T-cell (primary cell): ENCODE data around the gene ZNF484. TPM values are rescaled to one million over a fixed set of nuclear protein-coding genes. Genes with fewer than 3 reads are reported as not detected.
"Not testable (repeated sequence)": the region's sequence is repeated elsewhere in the genome, so short reads cannot be mapped to it uniquely, and the experiment has no call there.

Source experiments
- ATAC-seq, 4 experiments: fragments of 200-7000 bp in 3 of 4; fragments of 150-1000 bp in 1 of 4; cut with Tn5 transposase; replicated peaks in 1 of 4; 1 replicate in 3 of 4; 2 replicates in 1 of 4; pipeline ENCODE4 v1.10.0; 2021; ENCODE audit warnings: moderate library complexity in 3 of 4, mild to moderate bottlenecking in 2 of 4, moderate number of reproducible peaks in 1 of 4
- CTCF ChIA-PET, 2 donors: fragments of 300-600 bp; sonication (Branson Sonifier 250); formaldehyde crosslinking; loops; one replicate each; lab custom pipeline; 2022; ENCODE audit warnings: antibody characterized with exemption in 2 of 2; lab: Charles Lee
- POLR2A ChIA-PET, 2 donors: fragments of 300-600 bp; sonication (Branson Sonifier 250); formaldehyde crosslinking; loops; one replicate each; lab custom pipeline; 2022; ENCODE audit warnings: antibody characterized with exemption in 2 of 2; lab: Charles Lee
- DNase-seq, 35 experiments: peaks; one replicate each; pipeline versions ENCODE4 v3.0.0 to v3.0.0-alpha.2; 2013 to 2023
- H3K27ac ChIP-seq: one replicate; pipeline ENCODE4 v1.5.1; 2013; ENCODE audit warnings: low read length
- H3K27me3 ChIP-seq, 2 experiments: replicated peaks in 1 of 2; 1 replicate in 1 of 2; 2 replicates in 1 of 2; pipeline versions ENCODE4 v1.6.1 to v1.7.0; 2013; ENCODE audit warnings: low read length in 1 of 2, mixed read lengths in 1 of 2; ENCODE audit not compliant: control insufficient read depth in 2 of 2, insufficient read depth in 2 of 2; ENCODE audit errors: extremely low read depth in 1 of 2
- H3K36me3 ChIP-seq, 2 donors: 1 replicate in 1 of 2; 2 replicates in 1 of 2; pipeline versions ENCODE4 v1.6.1 to v1.7.0; 2013; ENCODE audit warnings: low read length in 1 of 2; ENCODE audit not compliant: control insufficient read depth in 2 of 2, insufficient read depth in 1 of 2; ENCODE audit errors: extremely low read depth in 1 of 2
- H3K4me1 ChIP-seq, 2 experiments: 1 replicate in 1 of 2; 2 replicates in 1 of 2; pipeline versions ENCODE4 v1.6.1 to v1.7.0; 2013; ENCODE audit warnings: low read length in 2 of 2, mixed read lengths in 1 of 2; ENCODE audit not compliant: insufficient read depth in 2 of 2, control insufficient read depth in 1 of 2; ENCODE audit errors: extremely low read depth in 1 of 2
- H3K4me3 ChIP-seq, 2 donors: 1 replicate in 1 of 2; 2 replicates in 1 of 2; pipeline versions ENCODE4 v1.5.1 to v1.7.0; 2013; ENCODE audit warnings: mild to moderate bottlenecking in 2 of 2, low read length in 1 of 2, moderate library complexity in 1 of 2; ENCODE audit not compliant: control insufficient read depth in 1 of 2; ENCODE audit errors: extremely low read depth in 1 of 2
- H3K9me3 ChIP-seq: 2 replicates; pipeline ENCODE4 v1.7.0; 2013
- H3K27ac Mint-ChIP-seq, 2 donors: one replicate each; pipeline ENCODE4 v1.8.0; 2020 to 2021; ENCODE audit warnings: mild to moderate bottlenecking in 2 of 2, mixed read lengths in 2 of 2
- H3K27me3 Mint-ChIP-seq, 2 donors: one replicate each; pipeline ENCODE4 v1.8.0; 2021 to 2022; ENCODE audit warnings: mixed read lengths in 2 of 2
- H3K36me3 Mint-ChIP-seq: one replicate; pipeline ENCODE4 v1.8.0; 2021; ENCODE audit warnings: mixed read lengths
- H3K4me1 Mint-ChIP-seq, 3 donors: one replicate each; pipeline ENCODE4 v1.8.0; 2020 to 2022; ENCODE audit warnings: mixed read lengths in 3 of 3, mild to moderate bottlenecking in 1 of 3
- H3K4me3 Mint-ChIP-seq, 3 donors: one replicate each; pipeline ENCODE4 v1.8.0; 2020 to 2022; ENCODE audit warnings: mild to moderate bottlenecking in 3 of 3, mixed read lengths in 3 of 3, moderate library complexity in 3 of 3
- H3K9me3 Mint-ChIP-seq, 3 donors: one replicate each; pipeline ENCODE4 v1.8.0; 2020 to 2022; ENCODE audit warnings: mixed read lengths in 3 of 3
- WGBS: methylation state at CpG from one replicate; pipeline ENCODE4 v1.1.5; 2013; ENCODE audit warnings: missing lambda C conversion rate; ENCODE audit not compliant: insufficient coverage; 5-methylcytosine and 5-hydroxymethylcytosine counted together
- total RNA-seq, 35 experiments: library from RNA in 6 of 35; stranded (reverse) in 6 of 35; fragments of 120-200 nt in 1 of 35; gene quantifications; one replicate each; pipeline versions ENCODE4 v1.2.1 to v1.2.4 and lab custom pipeline; 2013 to 2026

Gene ZNF484
- total RNA-seq, 5 donors from 2014 or later (not counting 1 experiment from before 2014, with no cell fraction given) = 14.2 to 17.4 (median 16.4) TPM

- Mint-ChIP-seq H3K27ac (no peak overlapping the region), H3K4me3 (no peak overlapping the region), H3K36me3 (no peaks in the 10 kb centered on the region), H3K9me3 (no peaks in the 10 kb centered on the region), H3K27me3 (no peaks in the 10 kb centered on the region), H3K4me1 (peaks cover 0 to 6% (median 4%) of the 10 kb centered on the region in 3 donors)
- ChIA-PET CTCF (no interaction called here), POLR2A (interaction anchor here in 1 of 2 donors (0.6 kb wide), 1 partner anchor 406 kb away, joined by 3 read pairs; no protein-coding TSS in a partner anchor)
- no peak overlapping the region for H3K27ac ChIP-seq
- H3K9me3 ChIP-seq = no peaks in the 10 kb centered on the region
- DNase-seq = no peak
- no peak for ATAC-seq
- WGBS = 100% methylated on average over 2 of the region's 3 CpGs
- no peaks in the 10 kb centered on the region for H3K4me1 ChIP-seq
- no peak overlapping the region for H3K4me3 ChIP-seq
- H3K27me3 ChIP-seq = no peaks in the 10 kb centered on the region
- no peaks in the 10 kb centered on the region for H3K36me3 ChIP-seq
Observed at GRCh38 chr9:92897323-92897722, 19.5 kb upstream of the ZNF484 start.

GRCh38 chr9:92895812-92896436, 18.1 kb upstream of the ZNF484 start:
- Histone ChIP-seq H3K4me1 (no peaks in the 10 kb centered on the region), H3K9me3 (no peaks in the 10 kb centered on the region), H3K36me3 (no peaks in the 10 kb centered on the region), H3K4me3 (no peak overlapping the region), H3K27ac (no peak overlapping the region), H3K27me3 (no peaks in the 10 kb centered on the region)
- Mint-ChIP-seq H3K27me3 (no peaks in the 10 kb centered on the region), H3K27ac (no peak overlapping the region), H3K36me3 (no peaks in the 10 kb centered on the region), H3K9me3 (no peaks in the 10 kb centered on the region), H3K4me1 (peaks cover 0 to 6% (median 4%) of the 10 kb centered on the region in 3 donors), H3K4me3 (no peak overlapping the region)
- POLR2A ChIA-PET = no interaction called here
- DNase-seq = no peak
- no CpG with 5 or more reads among the region's 3 CpGs for WGBS
- ATAC-seq = no peak
- CTCF ChIA-PET = no interaction called here

GRCh38 chr9:92894711-92895362, 17.0 kb upstream of the ZNF484 start:
- DNase-seq (no peak), ATAC-seq (no peak)
- Mint-ChIP-seq H3K27me3 (no peaks in the 10 kb centered on the region), H3K36me3 (no peaks in the 10 kb centered on the region), H3K27ac (no peak overlapping the region), H3K4me3 (no peak overlapping the region), H3K9me3 (no peaks in the 10 kb centered on the region), H3K4me1 (peaks cover 2 to 7% (median 7%) of the 10 kb centered on the region in 3 donors)
- WGBS = 83% methylated on average over 5 of the region's 6 CpGs
- Histone ChIP-seq H3K4me3 (no peak overlapping the region), H3K27me3 (no peaks in the 10 kb centered on the region), H3K9me3 (no peaks in the 10 kb centered on the region), H3K36me3 (no peaks in the 10 kb centered on the region), H3K27ac (no peak overlapping the region), H3K4me1 (no peaks in the 10 kb centered on the region)
- ChIA-PET CTCF (no interaction called here), POLR2A (interaction anchor here in 1 of 2 donors (0.6 kb wide), 1 partner anchor 21 kb away, joined by 7 read pairs; no protein-coding TSS in a partner anchor)

- ATAC-seq, H3K27ac Mint-ChIP-seq, H3K36me3 ChIP-seq, H3K27me3 ChIP-seq, H3K4me3 Mint-ChIP-seq, H3K9me3 ChIP-seq, H3K27me3 Mint-ChIP-seq, DNase-seq, H3K36me3 Mint-ChIP-seq, CTCF ChIA-PET, H3K27ac ChIP-seq, H3K9me3 Mint-ChIP-seq, H3K4me1 ChIP-seq, H3K4me3 ChIP-seq: not testable (repeated sequence)
- WGBS = 97% methylated on average over 6 of the region's 6 CpGs
- H3K4me1 Mint-ChIP-seq = peaks cover 6 to 14% (median 10%) of the 10 kb centered on the region in 3 donors
- POLR2A ChIA-PET = interaction anchor here in 1 of 2 donors (0.6 kb wide), 1 partner anchor 20 kb away, joined by 7 read pairs; no protein-coding TSS in a partner anchor
Observed at GRCh38 chr9:92893916-92894610, 16.2 kb upstream of the ZNF484 start.

- POLR2A ChIA-PET, H3K27ac ChIP-seq, H3K9me3 ChIP-seq, H3K36me3 ChIP-seq, H3K4me3 Mint-ChIP-seq, H3K27me3 Mint-ChIP-seq, H3K9me3 Mint-ChIP-seq, ATAC-seq, H3K27ac Mint-ChIP-seq, H3K27me3 ChIP-seq, H3K36me3 Mint-ChIP-seq, CTCF ChIA-PET, DNase-seq, H3K4me3 ChIP-seq: not testable (repeated sequence)
- 17% methylated on average over 1 of the region's 4 CpGs for WGBS
- peaks cover 15 to 18% of the 10 kb centered on the region in 2 experiments for H3K4me1 ChIP-seq
- H3K4me1 Mint-ChIP-seq = peaks cover 23 to 31% (median 27%) of the 10 kb centered on the region in 3 donors
Observed at GRCh38 chr9:92892276-92892675, 14.4 kb upstream of the ZNF484 start.

- Histone ChIP-seq H3K27ac (no peak overlapping the region), H3K4me3 (no peak overlapping the region), H3K9me3 (no peaks in the 10 kb centered on the region), H3K36me3 (no peaks in the 10 kb centered on the region), H3K4me1 (peaks cover 25 to 33% of the 10 kb centered on the region in 2 experiments), H3K27me3 (no peaks in the 10 kb centered on the region)
- Mint-ChIP-seq H3K9me3 (no peaks in the 10 kb centered on the region), H3K27me3 (no peaks in the 10 kb centered on the region), H3K27ac (no peak overlapping the region), H3K36me3 (no peaks in the 10 kb centered on the region), H3K4me3 (no peak overlapping the region), H3K4me1 (peaks cover 38 to 40% (median 39%) of the 10 kb centered on the region in 3 donors)
- ATAC-seq (no peak), DNase-seq (no peak)
- ChIA-PET CTCF (interaction anchor here (0.6 kb wide), 2 partner anchors 12 to 59 kb away, joined by 3 read pairs; no protein-coding TSS in a partner anchor), POLR2A (no interaction called here)
- WGBS = 97% methylated on average over 2 of the region's 2 CpGs
Observed at GRCh38 chr9:92890761-92891160, 12.9 kb upstream of the ZNF484 start.
